Vagina (tissue), 2 donors: ENCODE results near the gene GPC5.

Source experiments
- POLR2A ChIP-seq, 2 donors: fragments of 450-650 bp; IDR thresholded peaks; one replicate each; pipeline ENCODE4 v1.6.1; 2017; ENCODE audit warnings: antibody characterized with exemption in 2 of 2, mild to moderate bottlenecking in 2 of 2, moderate library complexity in 2 of 2
- POLR2AphosphoS5 ChIP-seq, 2 donors: sonication (generic); formaldehyde crosslinking; IDR thresholded peaks; one replicate each; pipeline ENCODE4 v1.9.0; 2017; ENCODE audit warnings: antibody characterized with exemption in 2 of 2, mild to moderate bottlenecking in 2 of 2, low read depth in 1 of 2; ENCODE audit not compliant: insufficient read depth in 1 of 2
- TF ChIP-seq, protein P1 (sequence below), 3 experiments: fragments of 450-650 bp in 2 of 3; fragments of 200-600 bp in 1 of 3; sonication (generic) in 1 of 3; IDR thresholded peaks; one replicate each; pipeline ENCODE4 v1.5.1; 2017 to 2019; ENCODE audit warnings: antibody characterized with exemption in 3 of 3, mild to moderate bottlenecking in 2 of 3, moderate library complexity in 2 of 3

DNA sequence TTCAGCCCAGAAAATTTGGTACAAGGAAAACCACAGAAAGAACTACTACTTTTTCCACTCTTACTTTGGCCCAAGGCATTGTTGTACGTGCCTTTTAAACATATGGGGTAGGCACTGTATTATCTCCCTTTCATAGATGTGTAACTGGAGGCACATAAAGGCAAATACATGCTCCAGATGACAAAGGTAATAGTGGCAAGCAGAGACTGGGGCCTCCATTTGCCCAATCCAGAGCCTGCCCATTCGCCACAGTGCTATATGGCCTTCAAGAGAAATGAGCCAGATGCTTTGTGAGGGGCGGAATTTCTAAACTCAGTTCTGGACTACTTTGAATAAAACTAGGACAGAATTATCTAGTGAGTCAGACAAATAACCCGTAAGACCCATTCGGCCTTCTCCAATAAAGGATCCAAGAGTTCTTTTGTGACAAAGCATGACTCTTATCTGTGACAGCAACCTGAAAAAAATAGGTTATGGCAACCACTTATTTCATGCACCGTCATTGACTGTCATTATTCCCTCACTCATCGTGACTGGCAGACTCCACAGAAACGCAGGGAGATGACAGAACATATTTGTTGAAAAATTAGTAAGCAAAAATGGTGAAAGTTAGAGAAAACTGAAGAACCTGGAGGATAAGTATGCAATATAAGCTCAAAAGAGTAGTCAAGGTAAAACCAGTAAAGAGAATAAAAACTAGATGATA, 1116.2 kb downstream of the GPC5 start:
- TF ChIP-seq, protein P1, sequence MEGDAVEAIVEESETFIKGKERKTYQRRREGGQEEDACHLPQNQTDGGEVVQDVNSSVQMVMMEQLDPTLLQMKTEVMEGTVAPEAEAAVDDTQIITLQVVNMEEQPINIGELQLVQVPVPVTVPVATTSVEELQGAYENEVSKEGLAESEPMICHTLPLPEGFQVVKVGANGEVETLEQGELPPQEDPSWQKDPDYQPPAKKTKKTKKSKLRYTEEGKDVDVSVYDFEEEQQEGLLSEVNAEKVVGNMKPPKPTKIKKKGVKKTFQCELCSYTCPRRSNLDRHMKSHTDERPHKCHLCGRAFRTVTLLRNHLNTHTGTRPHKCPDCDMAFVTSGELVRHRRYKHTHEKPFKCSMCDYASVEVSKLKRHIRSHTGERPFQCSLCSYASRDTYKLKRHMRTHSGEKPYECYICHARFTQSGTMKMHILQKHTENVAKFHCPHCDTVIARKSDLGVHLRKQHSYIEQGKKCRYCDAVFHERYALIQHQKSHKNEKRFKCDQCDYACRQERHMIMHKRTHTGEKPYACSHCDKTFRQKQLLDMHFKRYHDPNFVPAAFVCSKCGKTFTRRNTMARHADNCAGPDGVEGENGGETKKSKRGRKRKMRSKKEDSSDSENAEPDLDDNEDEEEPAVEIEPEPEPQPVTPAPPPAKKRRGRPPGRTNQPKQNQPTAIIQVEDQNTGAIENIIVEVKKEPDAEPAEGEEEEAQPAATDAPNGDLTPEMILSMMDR (IDR thresholded peaks at IDR 0.05): no peak
- no peak for TF ChIP-seq POLR2A (IDR thresholded peaks at IDR 0.05)
- TF ChIP-seq POLR2AphosphoS5 (IDR thresholded peaks at IDR 0.05; ENCODE audit: insufficient read depth in 1 of 2, low read depth in 1 of 2): no peak
